GM21390 (cell line): ENCODE data around the gene UBXN6.

ENCODE experiments used
- ATAC-seq: cut with Tn5 transposase; IDR thresholded peaks from one replicate; pipeline ENCODE4 v1.9.1; 2021; ENCODE audit not compliant: unreplicated experiment

The UBXN6 gene

GRCh38 chr19:4456843-4457653 lies 546 bp downstream of the UBXN6 start:
- ATAC-seq, result no peak

- ATAC-seq, result no peak
These were observed 1.1 kb downstream of the UBXN6 start for GRCh38 chr19:4456476-4456842.

GRCh38 chr19:4455719-4456475 lies 1.7 kb downstream of the UBXN6 start:
- ATAC-seq, result no peak

- ATAC-seq, result no peak
These were observed 2.6 kb downstream of the UBXN6 start for GRCh38 chr19:4454747-4455718.

GRCh38 chr19:4453232-4454179 lies 4.1 kb downstream of the UBXN6 start:
- no peak for ATAC-seq

GRCh38 chr19:4452230-4452990 lies 5.2 kb downstream of the UBXN6 start:
- ATAC-seq, result no peak

GRCh38 chr19:4449639-4450028 lies 8.0 kb downstream of the UBXN6 start:
- ATAC-seq, result no peak

GRCh38 chr19:4449022-4449638 lies 8.5 kb downstream of the UBXN6 start:
- ATAC-seq, result no peak

GRCh38 chr19:4448147-4448985 lies 9.2 kb downstream of the UBXN6 start:
- no peak for ATAC-seq

GRCh38 chr19:4447327-4448146 lies 10.1 kb downstream of the UBXN6 start:
- no peak for ATAC-seq

GRCh38 chr19:4446704-4447200 lies 10.8 kb downstream of the UBXN6 start:
- ATAC-seq, result no peak

- ATAC-seq, result no peak
These were observed 11.5 kb downstream of the UBXN6 start for GRCh38 chr19:4445963-4446703.

GRCh38 chr19:4444765-4445741 lies 12.5 kb downstream of the UBXN6 start:
- ATAC-seq, result no peak

GRCh38 chr19:4443966-4444764 lies 13.4 kb downstream of the UBXN6 start:
- no peak for ATAC-seq
